Transverse colon (tissue), 3 donors: ENCODE measurements around the gene OR52D1.

Experiments
- CTCF ChIP-seq, 5 experiments: fragments of 200-600 bp in 3 of 5; fragments of 450-650 bp in 2 of 5; sonication (generic) in 3 of 5; IDR thresholded peaks; 1 replicate in 2 of 5; 2 replicates in 3 of 5; pipeline ENCODE4 v1.5.1; 2016 to 2017; ENCODE audit warnings: antibody characterized with exemption in 5 of 5, inconsistent platforms in 3 of 5, mild to moderate bottlenecking in 2 of 5, moderate library complexity in 1 of 5
- POLR2A ChIP-seq: fragments of 450-650 bp; IDR thresholded peaks from one replicate; pipeline ENCODE4 v1.6.1; 2016; ENCODE audit warnings: antibody characterized with exemption, mild to moderate bottlenecking, moderate library complexity

GRCh38 chr11:5473921-5474320 is 14.6 kb upstream of the OR52D1 start:
- no peak for TF ChIP-seq CTCF (IDR thresholded peaks at IDR 0.05)
- TF ChIP-seq POLR2A: no peak
